Stimulated activated CD8-positive, alpha-beta memory T cell treated with anti-CD3 and anti-CD28 coated beads, Interleukin-15, amount 100 ng/mL, for 4 hours (primary cell): Measurements from ENCODE around the gene NCR2.

Source experiments
- DNase-seq, 2 donors: peaks; one replicate each; pipeline ENCODE4 v3.0.0-alpha.2; 2020; ENCODE audit warnings: low read depth in 2 of 2

NCR2 gene

GRCh38 chr6:41331401-41332150 is 3.8 kb upstream of the NCR2 start:
- no peak for DNase-seq

DNA sequence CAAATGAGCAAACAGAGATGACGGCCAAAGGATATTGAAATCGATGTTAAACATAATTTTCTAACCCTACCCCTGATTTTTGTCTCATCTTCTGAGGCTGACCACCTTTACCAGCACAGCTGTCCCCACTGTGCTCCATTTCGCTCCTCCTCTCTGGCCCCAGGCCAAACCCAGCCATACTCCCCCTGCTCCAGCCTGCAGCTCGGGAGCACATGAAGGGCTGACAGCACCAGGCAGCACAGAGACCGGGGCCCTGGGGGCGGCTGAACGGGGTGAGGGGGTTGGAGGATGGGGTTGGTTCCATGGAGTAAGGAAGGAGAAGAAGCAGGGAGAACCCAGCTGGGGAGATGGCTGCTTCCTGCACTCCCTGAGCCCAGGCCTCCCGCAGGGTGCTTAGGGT is 3.2 kb upstream of the NCR2 start:
- DNase-seq, result no peak

DNA sequence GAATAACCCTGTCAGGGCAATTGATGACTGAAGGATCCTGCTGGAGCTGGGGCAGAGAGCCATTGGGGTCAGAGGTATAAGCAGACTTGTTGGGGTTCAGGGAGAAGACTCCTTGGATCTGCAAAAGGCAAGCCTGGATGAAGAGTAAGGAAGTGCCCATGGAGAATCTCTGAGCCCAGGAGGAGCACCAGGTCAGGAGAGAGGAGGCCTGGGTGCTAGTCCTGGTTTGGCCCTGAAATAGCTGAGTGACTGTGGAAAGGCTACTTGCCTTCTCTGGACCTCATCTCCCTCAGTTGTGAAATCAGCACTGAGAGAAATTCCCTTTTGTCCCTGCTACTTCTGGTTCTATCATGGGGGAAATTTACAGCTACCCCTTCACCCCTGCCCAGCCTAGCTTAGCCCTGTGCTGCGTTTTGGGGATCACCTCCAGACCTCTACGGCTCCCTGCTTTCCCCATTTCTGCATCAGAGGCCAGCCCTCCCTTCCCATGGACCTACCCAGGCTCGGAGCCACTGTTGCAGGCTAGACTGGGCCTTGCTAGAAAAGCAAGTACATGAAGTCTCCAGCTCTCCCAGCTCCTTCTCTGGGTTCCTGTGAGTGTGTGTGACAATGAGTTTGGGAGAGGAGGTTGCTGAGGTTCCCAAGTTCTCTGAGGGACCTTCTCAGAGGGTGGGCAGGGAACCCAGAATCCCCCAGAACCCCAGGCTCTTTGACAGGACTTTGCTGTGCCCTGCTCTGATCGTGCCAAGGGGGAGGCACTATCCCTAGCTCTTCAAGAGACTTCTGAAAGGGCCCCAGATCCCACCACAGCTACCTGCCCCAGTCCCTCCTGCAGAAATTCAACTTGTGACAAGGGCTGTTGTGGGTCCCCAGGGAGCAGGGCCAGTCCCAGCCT is 2.3 kb upstream of the NCR2 start:
- no peak for DNase-seq

DNA sequence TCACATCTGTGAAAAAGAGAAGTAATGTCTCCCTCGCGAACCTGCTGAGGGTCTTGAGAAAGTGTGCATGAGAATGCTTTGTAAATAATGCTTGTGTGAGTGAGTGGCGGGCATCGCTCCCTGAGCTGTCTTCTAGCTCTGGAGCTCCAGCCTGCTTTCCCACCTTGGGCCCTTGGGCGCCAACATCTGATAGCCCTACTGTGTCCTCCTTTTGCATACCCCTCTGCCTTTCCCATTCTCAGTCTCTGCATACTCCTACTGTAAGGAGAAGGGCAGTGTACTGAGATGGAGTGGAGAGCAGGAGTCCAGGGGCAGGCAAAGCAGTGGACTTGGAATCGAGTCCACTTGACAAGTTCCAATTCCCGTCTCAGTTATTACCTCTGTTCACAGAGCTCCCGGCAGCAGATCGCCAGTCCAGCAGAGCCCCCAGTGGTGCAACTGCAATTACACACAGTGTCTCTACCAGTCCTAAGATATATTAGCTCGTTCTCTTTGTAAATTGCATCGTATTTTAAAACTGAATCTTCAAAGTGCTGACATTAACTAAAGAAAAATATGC is 847 bp upstream of the NCR2 start:
- no peak for DNase-seq

DNA sequence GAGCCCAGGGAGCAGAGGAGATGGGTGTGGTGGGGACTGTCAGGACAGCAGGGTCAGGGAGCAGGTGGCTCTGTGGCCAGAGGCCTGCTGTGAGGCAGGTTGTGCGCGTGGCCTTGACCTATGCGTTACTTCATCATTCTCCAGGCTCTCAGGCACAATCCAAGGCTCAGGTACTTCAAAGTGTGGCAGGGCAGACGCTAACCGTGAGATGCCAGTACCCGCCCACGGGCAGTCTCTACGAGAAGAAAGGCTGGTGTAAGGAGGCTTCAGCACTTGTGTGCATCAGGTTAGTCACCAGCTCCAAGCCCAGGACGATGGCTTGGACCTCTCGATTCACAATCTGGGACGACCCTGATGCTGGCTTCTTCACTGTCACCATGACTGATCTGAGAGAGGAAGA is 535 bp downstream of the NCR2 start:
- DNase-seq, result no peak

GRCh38 chr6:41336824-41337223 is 1.4 kb downstream of the NCR2 start:
- no peak for DNase-seq

GRCh38 chr6:41337709-41338108 is 2.3 kb downstream of the NCR2 start:
- no peak for DNase-seq

DNA sequence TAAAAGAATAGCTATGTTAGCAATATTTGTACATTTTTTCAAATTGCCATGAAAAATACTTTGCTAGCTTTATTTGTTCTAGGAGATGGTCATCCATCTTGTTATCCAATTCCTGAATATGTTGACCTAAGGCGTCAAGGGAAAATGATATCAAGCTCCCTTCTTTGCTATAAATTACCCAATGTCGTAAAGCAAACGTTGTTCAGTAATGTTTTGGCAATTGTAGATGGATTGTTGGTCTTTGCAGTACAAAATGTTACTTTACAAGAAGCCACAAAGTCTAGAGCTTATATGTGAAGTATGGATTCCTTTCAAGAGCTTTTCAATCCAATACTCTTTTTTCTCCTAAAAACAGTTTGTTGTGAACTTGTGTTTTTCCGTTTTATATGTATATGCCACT is 3.3 kb downstream of the NCR2 start:
- no peak for DNase-seq

DNA sequence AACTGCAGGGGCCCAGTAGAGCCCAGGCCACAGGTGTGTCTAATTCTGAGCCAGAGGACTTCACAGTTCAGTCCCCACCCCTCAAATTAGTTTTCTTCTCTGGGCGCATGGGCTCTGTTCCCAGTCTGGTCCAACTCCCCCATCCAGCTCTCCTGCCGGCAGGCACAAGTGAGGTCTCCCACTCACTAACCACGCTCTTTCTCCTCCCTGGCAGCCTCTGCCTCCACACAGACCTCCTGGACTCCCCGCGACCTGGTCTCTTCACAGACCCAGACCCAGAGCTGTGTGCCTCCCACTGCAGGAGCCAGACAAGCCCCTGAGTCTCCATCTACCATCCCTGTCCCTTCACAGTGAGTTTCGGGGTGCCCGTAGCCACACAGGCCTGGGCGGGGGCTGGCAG is 6.2 kb downstream of the NCR2 start:
- no peak for DNase-seq

- no peak for DNase-seq
Observed at GRCh38 chr6:41342241-41342640, 6.8 kb downstream of the NCR2 start.

GRCh38 chr6:41343641-41344187 is 8.3 kb downstream of the NCR2 start:
- DNase-seq, result no peak

- DNase-seq, result no peak
Observed at GRCh38 chr6:41344876-41345275, 9.5 kb downstream of the NCR2 start.

DNA sequence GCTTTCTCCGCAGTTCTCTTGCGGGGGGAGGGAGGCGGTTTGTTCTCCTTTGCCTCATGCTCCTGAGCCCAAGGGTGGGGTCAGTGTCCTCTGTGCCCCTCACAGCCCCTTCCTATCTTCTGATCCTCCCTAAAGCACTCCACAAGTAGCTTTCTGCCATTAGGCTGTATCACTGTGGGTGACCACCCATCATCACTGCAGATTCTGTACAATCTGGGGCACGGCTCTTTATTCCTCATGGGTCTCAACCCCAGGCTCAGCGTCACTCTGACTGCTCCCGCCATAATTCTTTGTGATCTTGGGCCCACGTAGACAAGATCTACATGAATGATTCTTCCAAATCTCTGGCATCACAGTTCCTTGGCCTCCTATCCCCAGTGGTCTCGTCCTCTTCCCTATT is 10.5 kb downstream of the NCR2 start:
- no peak for DNase-seq

DNA sequence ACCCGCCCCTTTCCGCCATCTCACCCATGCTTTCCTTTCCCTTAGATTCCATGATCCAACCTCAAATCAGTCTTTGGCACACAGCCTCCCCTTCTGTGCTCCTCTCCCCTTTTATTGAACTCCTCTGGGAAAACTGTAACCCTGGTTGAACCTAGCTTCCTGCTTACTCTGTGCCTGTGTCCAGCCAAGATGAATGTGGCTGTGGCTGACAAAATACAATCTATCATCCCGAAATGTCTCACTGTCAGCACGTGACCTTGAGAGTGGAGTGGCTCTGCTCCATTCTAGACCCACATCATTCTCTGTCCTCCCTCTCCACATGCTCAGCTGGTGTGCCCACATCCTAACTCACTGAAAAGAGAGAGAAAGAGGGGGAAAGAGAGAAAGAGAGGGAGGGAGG is 11.0 kb downstream of the NCR2 start:
- no peak for DNase-seq

DNA sequence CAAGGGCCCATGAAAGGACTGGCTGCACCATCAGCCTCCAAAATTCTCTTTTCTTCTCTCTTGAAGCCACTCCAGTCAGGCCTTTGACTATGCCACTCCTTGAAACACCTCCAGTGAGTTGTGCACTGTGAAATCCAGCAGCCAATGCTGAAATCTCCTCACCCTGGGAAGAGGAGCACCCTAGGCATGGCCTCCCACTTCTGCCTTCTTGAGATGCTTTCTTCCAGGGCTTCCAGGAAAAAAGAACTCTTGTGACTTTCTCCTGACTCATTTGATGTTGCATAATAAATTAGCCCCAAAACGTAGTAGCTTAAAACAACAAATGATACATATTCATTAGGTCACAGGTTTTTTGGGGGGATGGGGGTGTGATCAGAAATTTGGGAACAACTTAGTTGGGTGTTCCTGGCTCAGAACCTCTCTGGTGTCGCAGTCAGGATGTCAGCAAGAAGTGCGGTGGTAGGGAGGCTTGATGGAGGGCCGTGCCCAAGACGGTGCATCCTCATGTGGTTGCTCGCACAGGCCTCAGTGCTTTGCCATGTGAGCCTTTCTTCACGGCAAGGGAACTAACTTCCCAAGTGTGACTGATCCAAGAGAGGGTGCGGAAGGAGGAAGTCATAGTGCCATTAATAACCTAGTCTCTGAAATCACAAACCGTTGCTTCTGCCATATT is 12.1 kb downstream of the NCR2 start:
- DNase-seq, result no peak

- no peak for DNase-seq
Observed at GRCh38 chr6:41348934-41349333, 13.5 kb downstream of the NCR2 start.

- DNase-seq, result no peak
Observed at GRCh38 chr6:41352396-41352795, 17.0 kb downstream of the NCR2 start.

GRCh38 chr6:41352907-41353306 is 17.5 kb downstream of the NCR2 start:
- no peak for DNase-seq

DNA sequence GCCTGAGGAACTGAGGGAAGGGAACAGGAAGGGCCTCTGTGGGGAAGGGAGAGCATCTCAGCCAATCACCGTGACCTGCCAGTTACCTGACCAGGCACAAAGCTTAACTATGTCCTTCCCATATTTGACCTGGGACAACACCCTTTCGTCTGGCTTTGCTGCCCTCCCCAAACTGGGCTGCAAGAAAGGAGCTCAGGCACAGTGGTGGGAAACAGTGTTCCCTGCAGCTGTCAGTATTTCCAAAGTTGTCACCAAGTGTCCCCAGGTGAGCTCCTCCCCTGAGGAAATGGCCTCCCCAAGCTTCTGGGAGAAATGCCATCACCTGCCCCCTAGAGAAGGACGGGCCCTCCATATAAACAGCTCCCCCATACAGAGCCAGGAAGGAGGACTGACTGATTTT is 17.9 kb downstream of the NCR2 start:
- no peak for DNase-seq

DNA sequence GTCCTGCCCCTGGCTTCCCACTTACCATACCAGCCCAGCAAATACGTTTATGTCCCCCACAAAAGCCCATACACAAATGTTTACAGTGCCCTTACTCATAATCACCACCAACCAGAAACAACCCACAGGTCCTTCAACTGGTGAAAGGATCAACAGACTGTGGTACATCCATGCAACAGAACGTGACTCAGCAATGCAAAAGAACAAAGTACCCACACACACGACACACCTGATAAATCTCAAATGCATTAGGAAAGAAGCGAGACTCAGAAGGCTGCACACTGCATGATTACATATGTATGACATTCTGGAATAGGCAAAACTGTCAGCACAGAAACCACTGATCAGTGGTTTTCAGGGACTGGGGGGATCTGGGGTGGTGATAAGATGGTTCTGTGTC is 20.5 kb downstream of the NCR2 start:
- no peak for DNase-seq

DNA sequence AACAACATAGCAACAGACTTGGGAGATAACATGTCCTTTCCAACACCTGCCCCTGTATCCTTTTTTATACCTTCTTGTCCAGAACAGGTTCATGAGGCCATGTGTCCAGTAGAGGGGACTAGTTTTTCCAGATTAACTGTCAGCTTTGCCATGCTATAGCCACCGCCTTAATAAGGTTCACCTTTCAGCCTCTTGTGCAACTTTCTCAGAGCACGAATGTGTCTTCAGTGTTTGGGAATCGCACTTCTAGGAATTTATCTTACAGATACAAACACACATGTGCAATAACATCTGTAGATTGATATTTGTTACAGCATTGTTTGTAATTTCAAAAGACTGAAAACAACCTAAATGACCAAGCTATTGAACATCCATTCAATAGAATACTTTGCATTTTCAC is 21.4 kb downstream of the NCR2 start:
- no peak for DNase-seq

GRCh38 chr6:41358503-41358902 is 23.1 kb downstream of the NCR2 start:
- no peak for DNase-seq
